OCI-LY3 (cell line): ENCODE data around the gene ZAR1L.

Experiments
- CTCF ChIP-seq: fragments of 200-600, 300-600 bp; sonication (generic); IDR thresholded peaks from 2 replicates; pipeline ENCODE4 v1.5.1; 2014; ENCODE audit warnings: antibody characterized with exemption, low read length, low read depth
- EZH2phosphoT487 ChIP-seq: fragments of 200-600 bp; shearing (Covaris generic); IDR thresholded peaks from 2 replicates; pipeline ENCODE4 v1.6.1; 2018; ENCODE audit warnings: antibody characterized with exemption, mixed run types, low read depth

- TF ChIP-seq CTCF (no peak), EZH2phosphoT487 (no peak)
Observed at GRCh38 chr13:32317716-32318465, 2.7 kb upstream of the ZAR1L start.
